ENCODE measurements around the gene DCDC2. TPM values are rescaled to one million over a fixed set of nuclear protein-coding genes. Genes with fewer than 3 reads are reported as not detected.

Gene DCDC2
- total and polyA plus RNA-seq, 2 donors (not counting 3 experiments of a cell fraction or from before 2014, with no cell fraction given): not detected

DNA sequence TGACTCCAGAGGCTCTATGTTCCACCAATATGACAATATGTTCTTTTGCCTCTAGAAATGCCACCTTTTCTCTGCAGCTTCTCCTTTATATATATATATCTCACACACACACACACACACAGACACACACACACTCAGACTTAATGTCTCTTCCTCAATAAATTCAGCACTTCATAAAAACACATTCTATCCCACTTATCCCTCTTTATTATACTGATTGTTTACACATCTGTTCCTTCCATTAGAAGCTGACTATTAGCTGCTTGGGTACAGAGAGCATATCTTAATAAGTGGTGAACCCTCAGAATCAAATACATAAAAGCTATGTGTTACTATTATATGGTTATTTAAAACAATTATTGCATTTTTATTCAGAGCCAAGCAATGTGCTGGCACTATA is 208.6 kb downstream of the DCDC2 start:
- no peak overlapping the region for H3K27ac ChIP-seq (ENCODE audit: insufficient read depth, low read depth, low read length)
- H4K20me1 ChIP-seq (replicated peaks; ENCODE audit: control insufficient read depth, extremely low read depth, insufficient read depth, low read length): no peaks in the 10 kb centered on the region
- H3K4me2 ChIP-seq (ENCODE audit: insufficient read depth, low read length): no peak overlapping the region
- H3K79me2 ChIP-seq (ENCODE audit: control insufficient read depth, insufficient read depth, low read length): no peaks in the 10 kb centered on the region
- no peaks in the 10 kb centered on the region for H3K4me1 ChIP-seq (ENCODE audit: control insufficient read depth, extremely low read depth, insufficient read depth, low read length)
- no peak overlapping the region for H3K9ac ChIP-seq (replicated peaks; ENCODE audit: extremely low read depth, insufficient read depth, low read length)
- ChIA-PET CTCF (no interaction called here), POLR2A (no interaction called here)
- no peak overlapping the region for H3K4me3 ChIP-seq (replicated peaks in 1 of 3; ENCODE audit: insufficient read depth in 1 of 3, low read depth in 1 of 3, low read length in 3 of 3)
- H3K36me3 ChIP-seq (ENCODE audit: control insufficient read depth in 2 of 2, extremely low read depth in 1 of 2, insufficient read depth in 2 of 2, low read length in 2 of 2): no peaks in the 10 kb centered on the region
- H3K9me3 ChIP-seq (replicated peaks; ENCODE audit: control insufficient read depth, insufficient read depth, low read length): peaks cover 6% of the 10 kb centered on the region
- BruUV-seq (replicated peaks): no TSS peak
- intact Hi-C loops (cut with micrococcal nuclease) (no loop called here), dilution Hi-C loops (cut with MboI; ENCODE audit: extremely low pct_ligation_motif_present, low sequenced_read_pairs) (no loop called here)
- DNase-seq (ENCODE audit: low read depth, low spot score) (no peak), FAIRE-seq (no peak)
- no peak for TF ChIP-seq POLR2AphosphoS5 (IDR thresholded peaks at IDR 0.05; ENCODE audit: insufficient read depth, low read depth, low read length)
- no peak for TF ChIP-seq FOS (IDR thresholded peaks at IDR 0.05; ENCODE audit: borderline replicate concordance, insufficient read depth, low read length)
- no peaks in the 10 kb centered on the region for H3K27me3 ChIP-seq (ENCODE audit: control insufficient read depth in 2 of 2, insufficient read depth in 2 of 2, low read length in 2 of 2)
- H3K9me1 ChIP-seq (replicated peaks; ENCODE audit: control insufficient read depth, extremely low read depth, insufficient read depth, low read length): no peaks in the 10 kb centered on the region
- no peak overlapping the region for H2AFZ ChIP-seq (ENCODE audit: low read depth, low read length)

DNA sequence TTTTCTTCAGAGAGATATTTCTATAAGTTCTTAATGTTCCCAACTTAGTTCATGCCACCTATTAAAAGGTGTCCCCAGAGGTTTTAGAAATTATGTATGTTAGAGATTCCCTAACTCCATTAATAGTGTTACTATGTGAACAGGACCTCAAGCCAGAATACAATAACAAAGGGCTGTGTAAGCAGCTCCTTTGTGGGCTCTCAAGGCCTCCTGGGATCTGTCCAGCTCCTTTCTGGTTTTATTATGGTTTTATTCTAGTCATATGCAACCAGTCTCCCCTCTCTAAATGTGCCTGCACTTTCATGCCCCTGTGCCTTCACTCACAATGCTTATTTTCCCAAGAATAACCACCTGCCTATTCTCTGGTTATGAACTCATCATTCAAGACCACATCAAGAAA is 209.2 kb downstream of the DCDC2 start:
- no peak overlapping the region for H2AFZ ChIP-seq (ENCODE audit: low read depth, low read length)
- no peak overlapping the region for H3K27ac ChIP-seq (ENCODE audit: insufficient read depth, low read depth, low read length)
- BruUV-seq (replicated peaks): no TSS peak
- no peaks in the 10 kb centered on the region for H3K9me1 ChIP-seq (replicated peaks; ENCODE audit: control insufficient read depth, extremely low read depth, insufficient read depth, low read length)
- FAIRE-seq (no peak), DNase-seq (ENCODE audit: low read depth, low spot score) (no peak)
- peaks cover 6% of the 10 kb centered on the region for H3K9me3 ChIP-seq (replicated peaks; ENCODE audit: control insufficient read depth, insufficient read depth, low read length)
- H3K79me2 ChIP-seq (ENCODE audit: control insufficient read depth, insufficient read depth, low read length): no peaks in the 10 kb centered on the region
- no peak overlapping the region for H3K4me3 ChIP-seq (replicated peaks in 1 of 3; ENCODE audit: insufficient read depth in 1 of 3, low read depth in 1 of 3, low read length in 3 of 3)
- H3K4me2 ChIP-seq (ENCODE audit: insufficient read depth, low read length): no peak overlapping the region
- no peaks in the 10 kb centered on the region for H3K36me3 ChIP-seq (ENCODE audit: control insufficient read depth in 2 of 2, extremely low read depth in 1 of 2, insufficient read depth in 2 of 2, low read length in 2 of 2)
- no peaks in the 10 kb centered on the region for H4K20me1 ChIP-seq (replicated peaks; ENCODE audit: control insufficient read depth, extremely low read depth, insufficient read depth, low read length)
- dilution Hi-C loops (cut with MboI; ENCODE audit: extremely low pct_ligation_motif_present, low sequenced_read_pairs): no loop called here
- POLR2A ChIA-PET: no interaction called here
- no peak overlapping the region for H3K9ac ChIP-seq (replicated peaks; ENCODE audit: extremely low read depth, insufficient read depth, low read length)
- H3K27me3 ChIP-seq (ENCODE audit: control insufficient read depth in 2 of 2, insufficient read depth in 2 of 2, low read length in 2 of 2): no peaks in the 10 kb centered on the region
- CTCF ChIA-PET: no interaction called here
- no peak for TF ChIP-seq POLR2A (IDR thresholded peaks at IDR 0.05; ENCODE audit: low read depth, low read length)
- TF ChIP-seq JUN (IDR thresholded peaks at IDR 0.05; ENCODE audit: borderline replicate concordance, insufficient read depth, insufficient read length, low read depth): no peak
- no peak for TF ChIP-seq MAX (IDR thresholded peaks at IDR 0.05; ENCODE audit: insufficient read depth, insufficient read length)
- TF ChIP-seq CTCF (IDR thresholded peaks at IDR 0.05; ENCODE audit: extremely low read depth in 1 of 2, insufficient read depth in 1 of 2, low read depth in 1 of 2, low read length in 2 of 2): no peak
- TF ChIP-seq POLR2AphosphoS5 (IDR thresholded peaks at IDR 0.05; ENCODE audit: insufficient read depth, low read depth, low read length): no peak
- TF ChIP-seq FOS (IDR thresholded peaks at IDR 0.05; ENCODE audit: borderline replicate concordance, insufficient read depth, low read length): no peak
- no peak for TF ChIP-seq MYC (IDR thresholded peaks at IDR 0.05; ENCODE audit: low read depth, low read length)
- no peak for TF ChIP-seq EZH2 (IDR thresholded peaks at IDR 0.05; ENCODE audit: borderline replicate concordance, low read depth, low read length, severe bottlenecking)
- intact Hi-C loops (cut with micrococcal nuclease): no loop called here
- H3K4me1 ChIP-seq (ENCODE audit: control insufficient read depth, extremely low read depth, insufficient read depth, low read length): no peaks in the 10 kb centered on the region
